ENCODE measurements around the gene BCL2L13. TPM values are rescaled to one million over a fixed set of nuclear protein-coding genes. Genes with fewer than 3 reads are reported as not detected.

The BCL2L13 gene
- total RNA-seq, 1 donor from 2014 or later = 64.2 TPM

- no peak for DNase-seq (ENCODE audit: low read depth, low spot score)
These were observed 87.7 kb downstream of the BCL2L13 start for GRCh38 chr22:17726006-17726927.

- DNase-seq (ENCODE audit: low read depth, low spot score) = no peak
These were observed 88.7 kb downstream of the BCL2L13 start for GRCh38 chr22:17726928-17727897.

DNA sequence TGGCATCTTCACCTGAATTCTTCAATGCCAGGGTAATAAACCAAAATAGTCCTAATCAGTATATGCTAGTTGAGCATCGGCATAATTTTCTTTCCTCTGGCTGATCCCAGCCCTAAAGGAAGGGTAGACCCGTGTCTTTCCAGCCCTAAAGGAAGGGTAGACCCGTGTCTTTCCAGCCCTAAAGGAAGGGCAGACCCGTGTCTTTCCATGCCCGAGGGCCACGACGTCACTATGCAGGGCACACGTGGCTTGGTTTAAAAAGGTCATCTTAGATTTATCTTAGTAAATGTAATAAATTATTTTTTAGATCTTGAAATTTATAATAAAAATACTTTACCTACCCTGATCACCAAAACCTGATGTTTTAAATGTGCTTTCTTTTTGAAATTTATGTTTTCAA, 90.2 kb downstream of the BCL2L13 start:
- DNase-seq (ENCODE audit: low read depth, low spot score) = no peak

- DNase-seq (ENCODE audit: low read depth, low spot score) = no peak
These were observed 91.0 kb downstream of the BCL2L13 start for GRCh38 chr22:17729561-17729960.

GRCh38 chr22:17732251-17732854, 93.8 kb downstream of the BCL2L13 start:
- DNase-seq (ENCODE audit: low read depth, low spot score) = no peak

- no peak for DNase-seq (ENCODE audit: low read depth, low spot score)
These were observed 94.9 kb downstream of the BCL2L13 start for GRCh38 chr22:17733466-17733865.

GRCh38 chr22:17734187-17734586, 95.6 kb downstream of the BCL2L13 start:
- DNase-seq (ENCODE audit: low read depth, low spot score) = no peak

GRCh38 chr22:17738386-17739128, 100.0 kb downstream of the BCL2L13 start:
- no peak for DNase-seq (ENCODE audit: low read depth, low spot score)

DNA sequence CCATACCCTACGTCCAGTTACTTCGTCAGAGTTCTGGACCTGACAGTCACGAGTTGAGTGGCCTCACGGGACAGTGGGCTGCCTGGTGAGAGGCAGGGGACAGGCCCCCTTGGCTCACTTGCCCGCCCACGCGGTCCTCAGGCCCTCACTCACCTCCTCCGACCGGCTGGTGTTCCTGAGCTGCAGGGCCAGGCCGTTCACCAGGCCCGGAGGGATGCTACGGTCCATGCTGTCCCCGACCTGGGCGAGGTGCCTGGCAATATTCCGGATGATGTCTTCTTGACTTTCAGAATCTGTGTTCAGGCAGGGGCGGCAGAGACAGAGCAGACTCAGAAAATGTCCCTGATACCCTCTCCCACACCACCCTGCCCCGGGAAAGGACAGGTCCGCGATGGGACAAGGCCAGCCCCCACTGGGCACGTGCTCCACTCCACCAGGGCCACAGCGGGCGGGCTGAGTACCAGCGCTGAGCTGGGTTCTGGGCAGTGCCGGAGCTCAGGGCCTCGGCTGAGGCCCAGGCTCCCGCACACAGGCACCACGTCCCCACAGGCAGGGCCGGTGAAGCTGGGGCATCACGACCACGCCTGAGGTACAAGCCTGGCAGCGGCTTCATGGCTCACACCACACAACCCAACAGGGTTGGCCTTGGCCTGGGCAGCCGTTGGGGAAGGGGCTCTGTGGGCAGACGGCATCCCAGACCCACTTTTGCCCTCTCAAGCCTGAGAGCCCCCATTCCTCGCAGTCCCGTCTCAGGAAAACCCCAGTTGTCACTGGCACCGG, 100.8 kb downstream of the BCL2L13 start:
- DNase-seq (ENCODE audit: low read depth, low spot score) = no peak

DNA sequence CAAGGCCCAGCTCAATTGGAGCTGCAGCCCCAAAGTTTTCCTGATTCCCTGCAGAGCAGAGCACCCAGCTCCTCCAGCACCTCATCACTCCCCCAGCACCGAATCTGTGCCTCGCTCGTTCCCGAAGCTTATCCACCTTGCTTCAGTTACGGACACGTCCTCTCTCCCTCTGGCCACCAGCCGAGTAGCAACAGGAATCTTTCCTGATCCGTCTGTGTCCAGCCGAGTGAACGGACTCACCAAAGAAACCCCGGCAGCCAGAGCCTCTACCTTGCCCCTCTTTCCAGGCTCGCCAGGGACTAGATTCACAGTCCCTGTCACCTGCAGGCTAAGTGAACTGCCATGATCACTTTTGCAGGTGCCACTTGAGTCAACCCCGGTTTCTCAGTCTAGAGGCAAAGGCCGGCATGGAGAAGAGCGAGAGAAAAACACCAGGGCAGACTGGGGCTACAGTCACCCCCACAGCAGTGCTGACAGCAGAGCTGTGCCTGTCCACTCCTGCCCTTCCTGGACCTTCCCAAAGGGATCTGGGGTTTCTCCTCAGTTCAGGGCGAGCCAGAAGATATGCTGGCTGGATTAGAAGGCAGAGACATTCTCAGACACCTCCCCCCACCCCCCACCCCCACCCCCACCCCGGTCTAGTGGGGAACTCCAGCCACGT, 103.4 kb downstream of the BCL2L13 start:
- no peak for DNase-seq (ENCODE audit: low read depth, low spot score)

GRCh38 chr22:17742527-17742902, 104.0 kb downstream of the BCL2L13 start:
- DNase-seq (ENCODE audit: low read depth, low spot score) = peak; percentile 27

- no peak for DNase-seq (ENCODE audit: low read depth, low spot score)
These were observed 105.3 kb downstream of the BCL2L13 start for GRCh38 chr22:17743661-17744411.

DNA sequence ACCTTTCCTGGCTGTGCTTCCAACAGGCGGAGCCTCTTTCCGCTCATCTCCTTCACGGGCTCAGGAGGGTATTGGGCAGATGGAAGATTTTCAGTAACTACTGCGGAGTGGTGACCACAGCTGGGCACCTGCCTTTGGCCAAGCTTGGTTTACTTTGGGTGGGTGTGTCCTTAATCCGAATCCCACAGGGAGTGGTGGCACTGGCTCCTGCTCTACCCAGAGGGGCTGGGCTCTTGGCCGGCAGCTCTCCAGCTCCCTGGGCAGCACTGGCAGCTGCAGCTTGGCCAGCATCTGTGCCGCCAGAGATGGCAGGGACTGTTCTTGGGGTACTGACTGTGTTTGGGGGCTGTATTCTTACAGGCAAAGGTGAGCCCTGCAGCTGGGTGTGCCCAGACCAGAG, 105.9 kb downstream of the BCL2L13 start:
- no peak for DNase-seq (ENCODE audit: low read depth, low spot score)

GRCh38 chr22:17746916-17747315, 108.4 kb downstream of the BCL2L13 start:
- no peak for DNase-seq (ENCODE audit: low read depth, low spot score)

GRCh38 chr22:17748555-17749353, 110.2 kb downstream of the BCL2L13 start:
- no peak for DNase-seq (ENCODE audit: low read depth, low spot score)

- DNase-seq (ENCODE audit: low read depth, low spot score) = no peak
These were observed 111.2 kb downstream of the BCL2L13 start for GRCh38 chr22:17749605-17750395.

DNA sequence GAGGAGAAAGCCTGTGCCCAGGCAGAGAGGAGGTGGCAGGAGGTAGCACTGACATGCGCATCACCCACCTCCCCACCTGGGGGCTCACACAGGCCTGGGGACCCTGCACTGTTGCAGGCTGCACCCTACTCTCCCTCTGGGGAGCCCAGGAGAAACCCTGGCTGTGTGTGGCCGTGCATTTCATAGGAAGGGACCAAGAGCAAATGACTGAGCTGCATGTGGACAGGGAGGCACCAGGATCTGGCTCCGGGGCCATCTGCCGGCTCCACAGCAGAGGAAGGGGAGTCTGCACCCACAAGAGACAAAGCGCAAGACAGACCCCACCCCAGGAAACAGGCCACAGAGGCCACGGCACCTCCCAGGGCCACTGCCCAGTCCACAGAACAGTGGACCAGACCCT, 113.0 kb downstream of the BCL2L13 start:
- no peak for DNase-seq (ENCODE audit: low read depth, low spot score)
